ENCODE data around the gene TMEM183A.
"Not testable (repeated sequence)": the region's sequence is repeated elsewhere in the genome, so short reads cannot be mapped to it uniquely, and the experiment has no call there.

The TMEM183A gene, protein sequence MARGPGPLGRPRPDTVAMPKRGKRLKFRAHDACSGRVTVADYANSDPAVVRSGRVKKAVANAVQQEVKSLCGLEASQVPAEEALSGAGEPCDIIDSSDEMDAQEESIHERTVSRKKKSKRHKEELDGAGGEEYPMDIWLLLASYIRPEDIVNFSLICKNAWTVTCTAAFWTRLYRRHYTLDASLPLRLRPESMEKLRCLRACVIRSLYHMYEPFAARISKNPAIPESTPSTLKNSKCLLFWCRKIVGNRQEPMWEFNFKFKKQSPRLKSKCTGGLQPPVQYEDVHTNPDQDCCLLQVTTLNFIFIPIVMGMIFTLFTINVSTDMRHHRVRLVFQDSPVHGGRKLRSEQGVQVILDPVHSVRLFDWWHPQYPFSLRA

DNA sequence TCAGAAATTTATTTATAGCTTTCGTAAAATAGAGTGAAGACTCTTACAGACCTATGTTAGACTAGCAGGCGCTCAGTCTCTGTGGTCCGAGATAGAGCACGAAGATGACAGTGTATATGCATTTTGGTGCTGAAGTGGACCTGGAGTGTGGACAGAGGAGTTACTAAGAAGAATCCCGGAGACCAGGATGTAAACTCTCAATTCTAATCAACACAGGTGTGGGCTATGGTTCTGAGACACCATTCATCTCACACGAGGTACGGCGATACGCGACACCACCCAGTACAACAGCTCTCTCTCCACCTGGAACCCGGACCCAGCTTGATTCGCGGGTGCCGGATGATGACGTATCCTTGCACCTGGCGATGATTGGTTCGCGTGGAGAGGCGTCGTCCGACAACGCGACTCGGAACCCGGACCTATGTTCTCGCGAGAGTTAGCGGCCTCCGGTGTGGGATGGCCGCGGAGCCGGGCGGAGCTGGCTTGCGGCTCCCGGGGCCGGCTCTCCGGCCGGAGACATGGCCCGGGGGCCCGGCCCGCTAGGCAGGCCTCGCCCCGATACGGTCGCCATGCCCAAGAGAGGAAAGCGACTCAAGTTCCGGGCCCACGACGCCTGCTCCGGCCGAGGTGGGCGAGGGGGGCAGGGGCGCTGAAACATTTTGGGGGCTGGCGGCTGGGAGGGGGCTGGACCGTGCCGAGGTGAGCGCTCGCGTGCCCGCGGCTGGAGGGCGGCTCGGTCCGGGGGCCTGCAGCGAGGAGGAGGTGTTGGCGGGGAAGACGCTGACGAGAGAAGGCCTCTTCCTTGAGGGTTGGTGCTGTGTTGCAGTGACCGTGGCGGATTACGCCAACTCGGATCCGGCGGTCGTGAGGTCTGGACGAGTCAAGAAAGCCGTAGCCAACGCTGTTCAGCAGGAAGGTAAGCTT is at the start of gene TMEM183A:
Gene TMEM183A, plus strand, starts transcription at position 427 of the 924 bp plus-strand sequence. Its CDS starts 92 bp downstream, at position 519.
- DNase-seq (ENCODE audit: low read depth), result peak; percentile 92

DNA sequence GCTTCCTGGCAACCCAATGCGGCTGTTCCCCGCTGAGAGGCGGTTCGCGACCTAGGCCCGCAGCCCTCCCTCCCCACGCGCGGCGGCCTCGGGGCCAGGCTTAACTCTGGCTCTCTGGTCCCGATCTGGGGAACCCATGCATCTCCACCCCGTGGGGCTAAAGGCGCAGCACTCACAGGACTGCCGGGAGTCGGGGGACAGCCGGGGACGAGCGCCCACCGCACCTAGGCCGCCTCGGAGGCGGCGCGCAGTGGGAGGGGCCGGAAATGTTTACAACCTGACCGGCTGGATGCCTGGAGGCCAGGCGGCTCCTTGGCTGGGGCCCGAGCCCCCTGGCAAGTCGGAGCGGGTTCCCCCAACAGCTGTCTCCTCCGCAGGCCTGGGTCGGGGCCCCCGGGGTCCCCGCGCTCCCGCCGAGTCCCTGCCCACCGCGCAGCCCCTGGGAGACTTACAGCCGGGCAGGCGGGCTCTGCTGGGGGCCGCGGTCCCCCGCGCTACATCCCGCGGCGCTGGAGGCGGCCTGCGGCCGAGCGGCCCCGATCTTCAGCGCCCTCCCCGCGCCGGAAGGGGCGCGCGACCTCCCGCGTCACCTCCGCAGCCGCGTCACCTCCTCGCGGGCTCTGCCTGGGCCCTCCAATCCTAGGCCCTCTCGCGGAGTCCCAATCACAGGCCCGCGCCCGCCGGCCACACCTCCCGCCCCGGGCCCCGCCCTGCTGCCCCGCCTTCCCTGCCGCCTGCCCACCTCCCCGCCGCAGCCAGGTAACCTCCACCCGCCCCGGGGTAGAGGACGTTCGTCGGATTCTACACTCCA is 49.2 kb upstream of the TMEM183A start, which contains the start of gene ADIPOR1:
Gene ADIPOR1, minus strand, starts transcription at position 580 of the 811 bp plus-strand sequence. CDS start 7,242 bp downstream, outside the sequence.
- DNase-seq (ENCODE audit: low read depth), result peak; percentile 89

DNA sequence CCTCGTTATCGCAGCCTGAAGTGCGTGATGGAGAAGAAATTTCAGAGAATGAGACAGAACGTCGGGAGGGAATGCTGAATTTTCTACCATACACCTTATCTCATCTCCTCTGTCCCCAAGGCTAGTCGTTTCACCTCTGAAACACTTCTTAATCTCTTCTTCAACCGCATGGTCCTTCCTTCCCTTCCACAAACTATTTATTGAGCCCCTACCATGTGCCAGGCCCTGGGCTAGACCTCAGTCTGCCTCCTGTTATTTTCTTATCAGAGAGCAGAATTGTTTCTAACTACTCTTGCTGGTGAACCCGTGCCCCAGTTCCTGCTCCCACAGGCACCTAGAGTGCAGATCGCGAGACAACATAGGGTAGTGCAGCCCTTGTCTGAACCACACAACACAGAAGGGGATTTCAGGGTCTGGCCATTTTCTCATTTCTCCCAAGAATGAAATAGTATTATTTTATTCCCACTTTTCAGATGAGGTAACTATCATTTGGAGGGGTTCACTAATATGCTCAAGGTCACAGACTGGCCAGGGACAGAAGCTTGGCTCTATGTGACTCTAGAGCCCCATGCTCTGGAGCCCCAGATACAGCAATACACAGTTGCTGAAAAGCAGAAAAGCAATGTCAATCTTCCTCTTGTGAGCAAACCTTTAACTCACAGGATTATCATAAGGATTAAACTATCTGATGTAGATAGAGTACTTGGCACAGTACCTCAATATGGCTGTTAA is 48.5 kb upstream of the TMEM183A start:
- DNase-seq (ENCODE audit: low read depth), result no peak

DNA sequence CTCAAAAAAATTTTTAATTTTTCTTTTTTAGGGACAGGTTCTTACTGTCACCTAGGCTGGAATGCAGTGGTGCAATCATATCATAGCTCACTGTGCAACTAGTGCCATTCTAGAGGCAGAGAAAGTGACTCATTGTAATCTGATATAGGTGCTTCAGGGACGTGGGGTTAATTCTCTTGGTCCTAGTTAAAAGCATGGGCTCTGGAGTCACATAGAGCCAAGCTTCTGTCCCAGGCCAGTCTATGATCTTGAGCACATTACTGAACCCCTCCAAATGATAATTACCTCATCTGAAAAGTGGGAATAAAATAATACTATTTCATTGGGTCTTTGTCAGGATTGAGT is 47.9 kb upstream of the TMEM183A start:
- DNase-seq (ENCODE audit: low read depth), result no peak

DNA sequence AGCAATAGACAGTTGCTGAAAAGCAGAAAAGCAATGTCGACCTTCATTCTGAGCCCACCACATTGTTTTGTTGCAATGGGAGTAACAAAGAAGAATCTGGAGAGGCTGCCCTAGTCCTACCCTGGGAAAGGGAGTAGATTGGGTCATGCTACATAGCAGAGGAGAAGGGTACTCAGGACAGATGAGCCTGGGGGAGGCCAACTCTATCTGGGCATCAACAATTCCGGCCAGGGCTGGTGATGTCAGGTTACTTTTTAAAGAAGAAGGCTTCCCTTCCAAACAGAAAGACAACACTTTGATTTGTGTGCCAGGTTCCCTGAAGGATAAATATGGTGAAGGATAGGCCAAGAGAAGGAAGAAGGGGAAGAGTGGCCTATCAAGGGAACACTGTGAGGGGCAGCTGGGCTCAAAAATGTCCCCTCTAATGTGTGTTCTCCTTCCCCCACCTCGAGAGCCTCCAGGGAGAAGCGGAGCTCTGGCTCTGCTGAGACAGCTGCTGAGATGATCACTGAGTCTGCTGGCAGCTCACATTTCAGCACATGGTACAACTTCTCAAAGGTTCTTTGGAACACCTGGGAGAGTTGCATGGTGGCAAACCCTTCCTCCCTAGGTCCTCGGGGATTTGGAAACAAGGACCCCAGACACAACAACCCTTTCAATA is 45.8 kb upstream of the TMEM183A start:
- DNase-seq (ENCODE audit: low read depth), result no peak

DNA sequence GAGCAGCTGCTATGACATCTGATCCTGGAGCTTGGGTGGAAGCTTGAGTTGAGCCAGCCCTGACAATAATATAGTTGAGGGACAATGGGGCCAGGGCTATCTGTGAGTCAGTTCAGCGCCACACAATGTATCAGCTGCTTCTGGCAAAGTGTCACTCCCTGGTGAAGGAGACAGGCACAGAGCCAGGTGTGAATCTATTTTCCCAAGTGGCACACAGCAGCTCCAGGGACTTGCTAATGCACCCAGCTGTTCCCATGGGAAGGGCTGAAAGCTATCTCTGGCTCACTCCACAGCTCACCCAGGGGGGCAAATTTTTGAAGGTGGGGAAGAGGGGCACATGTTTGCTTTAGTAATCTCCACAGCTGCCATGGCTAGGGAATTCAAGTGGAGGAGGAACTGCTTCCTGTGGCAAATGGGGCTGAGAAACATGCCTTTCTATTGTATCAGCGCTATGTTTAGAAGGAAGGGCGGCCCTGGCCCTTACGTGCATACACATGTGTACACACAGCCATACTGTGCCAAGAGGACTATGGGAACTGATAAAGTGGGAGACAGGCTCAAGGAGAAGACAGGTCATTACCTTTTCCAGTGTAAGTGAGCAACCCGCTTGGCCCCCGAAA is 42.3 kb upstream of the TMEM183A start:
- no peak for DNase-seq (ENCODE audit: low read depth)

DNA sequence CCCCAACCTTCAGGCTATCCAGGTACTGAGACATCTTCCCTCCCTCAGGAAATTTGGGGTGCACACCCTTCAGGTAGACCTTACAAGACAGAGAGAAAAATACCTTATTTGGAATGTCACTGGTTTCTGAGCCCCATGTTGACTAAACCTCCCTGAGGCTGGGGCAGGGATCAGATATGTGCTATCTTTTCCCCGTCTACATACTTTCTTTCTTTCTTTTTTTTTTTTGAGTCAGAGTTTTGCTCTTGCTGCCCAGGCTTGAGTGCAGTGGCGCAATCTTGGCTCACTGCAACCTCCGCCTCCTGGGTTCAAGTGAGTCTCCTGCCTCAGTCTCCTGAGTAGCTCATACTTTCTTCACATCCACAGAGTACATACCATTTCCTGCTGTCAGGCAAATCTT is 41.8 kb upstream of the TMEM183A start:
- no peak for DNase-seq (ENCODE audit: low read depth)

DNA sequence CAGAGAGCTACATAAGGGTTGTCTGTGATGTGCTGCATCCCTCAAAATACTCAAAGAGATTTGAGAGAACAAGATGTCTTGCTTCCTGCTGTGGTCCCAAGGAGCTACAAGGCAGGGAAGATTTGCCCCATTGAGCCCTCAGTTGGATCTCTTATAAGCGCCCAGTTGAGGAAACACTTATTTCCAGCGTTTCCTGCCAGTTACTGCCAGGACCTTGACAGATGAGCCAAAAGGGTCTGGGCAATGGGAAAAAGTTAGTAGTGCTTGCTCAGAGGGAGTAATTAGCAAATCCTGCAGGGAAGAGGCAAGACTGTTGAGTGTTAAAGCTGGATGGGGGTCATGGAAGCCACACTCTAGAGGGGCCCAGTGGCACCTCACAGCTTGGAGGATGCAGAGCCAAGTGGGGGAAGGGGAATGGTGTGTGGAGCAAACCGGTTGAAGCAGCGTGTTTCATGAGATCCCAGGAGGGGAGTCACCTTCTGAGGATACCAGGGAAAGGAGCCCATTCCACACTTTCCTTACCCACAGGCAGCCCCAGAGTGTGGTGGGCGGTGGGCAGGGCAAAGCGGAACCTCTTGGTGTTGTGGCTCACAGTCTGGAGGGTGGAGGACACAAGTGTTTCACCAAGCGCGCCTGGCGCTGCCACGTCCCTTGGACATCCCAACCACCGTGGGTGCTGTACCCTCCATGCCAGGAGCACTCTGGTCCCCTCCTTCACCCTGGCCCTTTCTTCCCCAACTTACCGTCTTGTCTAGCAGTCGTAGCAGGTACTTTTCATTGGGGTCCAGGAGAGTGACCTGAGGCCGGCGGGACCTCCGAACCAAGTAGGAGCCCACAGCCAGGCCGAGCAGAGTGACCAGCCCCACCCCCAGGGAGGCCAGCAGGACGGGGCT is 40.9 kb upstream of the TMEM183A start:
- no peak for DNase-seq (ENCODE audit: low read depth)

DNA sequence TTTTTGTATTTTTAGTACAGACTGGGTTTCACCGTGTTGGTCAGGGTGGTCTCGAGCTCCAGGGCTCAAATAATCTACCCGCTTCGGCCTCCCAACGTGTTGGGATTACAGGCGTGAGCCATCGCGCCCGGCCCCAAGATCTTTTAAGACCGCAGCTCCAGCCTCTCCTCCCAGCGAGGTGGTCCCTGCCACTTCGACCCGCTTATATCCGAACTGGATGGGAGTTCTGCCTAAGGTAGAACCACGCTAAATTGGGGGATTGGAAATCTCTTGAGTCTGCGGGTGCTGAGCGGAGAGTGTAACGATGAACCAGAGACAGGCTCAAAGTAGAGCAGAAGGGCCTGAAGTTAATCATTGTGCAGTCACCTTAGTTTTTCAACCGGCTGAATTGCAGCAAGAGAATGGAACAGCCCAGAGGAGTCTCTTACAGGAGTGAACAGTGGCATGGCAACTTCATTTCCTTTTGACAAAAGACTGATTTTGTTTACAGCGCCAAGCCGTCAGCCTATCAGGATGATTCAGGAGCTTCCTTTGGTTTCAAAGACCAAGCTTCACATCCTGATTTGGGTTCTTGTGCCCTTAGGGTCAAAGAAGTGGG is 39.4 kb upstream of the TMEM183A start:
- no peak for DNase-seq (ENCODE audit: low read depth)

DNA sequence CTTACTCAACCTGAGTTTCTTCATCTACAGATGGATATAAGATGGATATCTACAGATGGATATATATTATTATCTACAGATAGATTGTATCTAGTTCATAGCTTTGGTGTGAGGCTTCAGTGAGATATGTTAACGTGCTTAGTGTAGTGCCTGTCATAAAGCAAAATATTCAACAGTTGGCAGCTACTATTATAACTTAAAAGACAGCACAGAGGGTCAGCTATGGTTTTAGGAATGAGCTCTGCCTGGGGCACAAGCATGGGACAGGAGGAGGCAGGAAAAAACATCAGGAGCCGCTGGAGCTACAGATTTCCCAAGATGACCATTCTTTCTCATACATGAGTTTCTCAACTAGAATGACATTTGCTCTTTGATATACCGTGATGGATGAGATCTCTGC is 38.8 kb upstream of the TMEM183A start:
- no peak for DNase-seq (ENCODE audit: low read depth)

DNA sequence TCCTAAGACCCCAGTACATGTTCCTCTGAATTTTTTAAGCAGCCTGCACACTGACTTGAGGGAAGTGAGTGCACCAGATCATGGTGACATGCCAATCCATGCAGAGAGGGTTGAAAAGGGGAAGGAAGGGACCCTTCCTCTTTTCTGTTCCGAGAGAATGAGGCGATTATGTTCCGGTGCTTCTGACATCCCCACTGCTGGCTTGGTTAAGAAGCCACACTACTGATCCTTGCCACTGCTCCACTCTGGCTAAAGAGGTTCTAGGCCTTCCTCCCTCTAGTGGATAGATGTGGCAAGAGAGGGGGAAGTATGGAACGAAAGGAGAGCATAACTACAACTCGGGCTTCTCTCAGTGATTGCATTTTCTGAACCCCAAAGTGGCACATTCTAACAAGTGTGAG is 38.3 kb upstream of the TMEM183A start:
- DNase-seq (ENCODE audit: low read depth), result no peak

DNA sequence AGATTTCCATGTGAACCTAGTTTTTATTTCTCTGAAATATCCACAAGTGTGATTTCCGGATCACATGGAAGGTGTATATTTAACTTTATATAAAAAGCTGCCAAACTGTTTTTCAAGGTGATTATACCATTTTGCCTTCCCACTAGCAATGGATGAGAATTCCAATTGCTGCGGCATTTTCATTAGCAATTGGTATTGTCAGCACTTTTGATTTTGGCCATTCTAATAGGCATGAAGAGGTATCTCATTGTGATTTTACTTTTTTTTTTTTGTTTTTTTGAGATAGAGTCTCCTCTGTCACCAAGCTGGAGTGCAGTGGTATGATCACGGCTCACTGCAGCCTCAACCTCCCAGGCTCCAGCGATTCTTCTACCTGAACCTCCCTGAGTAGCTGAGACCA is 35.1 kb upstream of the TMEM183A start:
- no peak for DNase-seq (ENCODE audit: low read depth)

DNA sequence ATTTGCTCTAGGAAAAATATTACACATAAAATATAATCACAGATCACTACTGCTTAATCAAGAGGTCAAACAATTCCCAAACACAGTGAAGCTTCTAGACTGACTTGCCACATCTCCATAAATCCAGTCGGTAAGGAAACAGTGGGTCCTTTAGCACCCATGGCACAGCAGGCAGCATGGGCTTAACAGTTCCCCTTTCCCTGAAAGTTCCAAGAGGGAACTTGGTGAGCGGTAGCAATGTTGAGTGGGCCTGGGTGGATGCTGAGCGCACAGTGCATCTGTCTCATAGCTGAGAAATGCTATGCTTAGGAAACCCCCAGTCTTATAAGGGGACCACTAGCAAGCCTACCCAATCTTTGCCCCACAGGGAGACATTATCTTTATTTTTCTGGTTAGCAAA is 32.3 kb upstream of the TMEM183A start:
- no peak for DNase-seq (ENCODE audit: low read depth)

DNA sequence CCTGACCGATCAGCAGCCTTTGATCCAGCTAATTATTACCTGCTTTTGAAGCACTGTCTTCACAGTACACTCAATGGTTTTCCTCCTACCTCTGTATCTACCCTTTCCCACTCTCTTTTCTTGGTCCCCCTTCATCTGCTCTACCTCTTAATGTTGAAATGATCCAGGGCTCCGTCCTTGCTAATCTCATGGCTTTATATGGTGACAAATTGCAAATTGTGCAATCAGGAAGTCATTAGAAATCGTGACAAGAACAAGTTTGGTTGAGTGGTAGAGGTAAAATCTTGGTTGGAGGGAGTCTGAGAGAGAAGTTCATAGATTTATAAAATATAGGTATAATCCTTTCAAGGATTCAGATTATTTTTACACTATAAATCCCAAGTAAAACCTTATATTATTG is 30.5 kb upstream of the TMEM183A start:
- DNase-seq (ENCODE audit: low read depth), result no peak

DNA sequence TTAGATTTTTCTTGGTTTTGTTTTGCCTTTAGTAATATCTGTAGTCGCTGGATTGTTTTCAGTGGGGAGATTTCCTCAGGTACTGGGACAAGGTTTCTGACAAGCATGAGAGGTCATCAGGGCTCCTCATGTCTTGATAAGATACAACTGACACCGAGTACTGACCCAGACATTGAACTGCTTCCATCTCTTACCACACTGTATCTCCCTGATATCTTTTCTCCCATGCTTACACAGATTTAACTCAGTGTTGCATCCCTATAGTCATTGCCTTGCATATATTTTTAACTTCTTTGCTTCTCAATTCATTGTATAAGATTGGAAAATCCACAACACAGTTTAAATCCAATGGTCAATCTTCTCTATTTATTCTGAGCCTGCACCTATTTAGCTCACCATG is 27.7 kb upstream of the TMEM183A start:
- DNase-seq (ENCODE audit: low read depth), result no peak

DNA sequence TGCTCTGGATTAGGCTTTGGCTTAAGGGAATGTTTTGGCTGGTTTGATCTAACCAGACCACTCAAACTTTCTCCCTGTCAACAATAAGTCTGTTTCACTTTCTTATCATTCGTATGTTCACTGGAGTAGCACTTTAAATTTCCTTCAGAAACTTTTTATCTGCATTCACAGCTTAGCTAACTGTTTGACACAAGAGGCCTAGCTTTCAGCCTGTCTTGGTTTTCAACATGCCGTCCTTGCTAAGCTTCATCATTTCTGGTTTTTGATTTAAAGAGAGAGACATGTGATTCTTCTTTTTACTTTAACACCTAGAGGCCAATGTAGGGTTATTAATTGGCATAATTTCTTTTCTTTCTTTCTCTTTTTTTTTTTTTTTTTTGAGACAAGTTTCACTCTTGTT is 25.2 kb upstream of the TMEM183A start:
- no peak for DNase-seq (ENCODE audit: low read depth)

DNA sequence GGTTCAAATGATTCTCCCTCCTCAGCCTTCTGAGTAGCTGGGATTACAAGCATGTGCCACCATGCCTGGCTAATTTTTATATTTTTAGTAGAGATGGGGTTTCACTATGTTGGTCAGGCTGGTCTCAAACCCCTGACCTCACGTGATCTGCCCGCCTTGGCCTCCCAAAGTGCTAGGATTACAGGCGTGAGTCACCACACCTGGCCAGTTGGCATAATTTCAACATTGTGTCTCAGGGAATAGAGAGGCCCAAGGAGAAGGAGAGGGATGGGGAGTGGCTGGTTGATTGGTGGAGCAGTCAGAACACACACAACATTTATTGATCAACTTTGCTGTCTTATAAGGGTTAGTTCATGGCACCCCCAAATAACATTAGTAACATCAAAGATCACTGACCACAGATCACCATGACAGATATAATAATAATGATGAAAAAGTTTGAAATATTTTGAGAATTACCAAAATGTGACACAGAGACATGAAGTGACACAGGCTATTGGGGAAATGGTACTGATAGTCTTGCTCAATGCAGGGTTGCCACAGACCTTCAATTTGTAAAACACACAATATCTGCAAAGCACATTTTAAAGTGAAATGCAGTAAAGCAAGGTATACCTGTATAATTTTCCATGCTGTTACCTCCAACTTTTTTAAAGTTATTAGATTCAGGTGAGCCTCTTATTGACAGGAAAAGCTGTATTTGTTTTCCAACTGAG is 24.3 kb upstream of the TMEM183A start:
- no peak for DNase-seq (ENCODE audit: low read depth)

DNA sequence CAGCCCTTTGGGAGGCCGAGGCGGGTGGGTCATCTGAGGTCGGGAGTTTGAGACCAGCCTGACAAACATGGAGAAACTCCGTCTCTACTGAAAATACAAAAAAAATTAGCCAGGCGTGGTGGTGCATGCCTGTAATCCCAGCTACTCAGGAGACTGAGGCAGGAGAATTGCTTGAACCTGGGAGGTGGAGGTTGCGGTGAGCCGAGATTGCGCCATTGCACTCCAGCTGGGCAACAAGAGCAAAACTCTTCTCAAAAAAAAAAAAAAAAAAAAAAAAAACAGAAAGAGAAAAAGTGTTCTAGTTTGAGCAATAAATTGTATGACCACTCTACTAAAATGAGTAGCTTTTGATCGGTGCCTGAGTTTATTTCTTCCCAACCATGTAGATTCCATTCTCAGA is 21.1 kb upstream of the TMEM183A start:
- DNase-seq (ENCODE audit: low read depth), result not testable (repeated sequence)
